Epithelial cell of prostate (primary cell): ENCODE data around the gene KCTD19.

Source experiments
- DNase-seq: peaks from one replicate; pipeline ENCODE4 v3.0.0-alpha.2; 2011; ENCODE audit warnings: low read depth, low spot score
- H3K27ac ChIP-seq: fragments of 450-650 bp; 2 replicates; pipeline ENCODE4 v1.5.1; 2017; ENCODE audit warnings: mild to moderate bottlenecking

KCTD19 gene

GRCh38 chr16:67284699-67285646 lies 41.6 kb downstream of the KCTD19 start:
- H3K27ac ChIP-seq, result no peak overlapping the region
- no peak for DNase-seq

- no peak for DNase-seq
- H3K27ac ChIP-seq, result no peak overlapping the region
These were observed 42.5 kb downstream of the KCTD19 start for GRCh38 chr16:67283826-67284555.

GRCh38 chr16:67283039-67283825 lies 43.3 kb downstream of the KCTD19 start:
- DNase-seq, result no peak
- H3K27ac ChIP-seq, result no peak overlapping the region

GRCh38 chr16:67282447-67282805 lies 44.1 kb downstream of the KCTD19 start:
- DNase-seq, result no peak
- no peak overlapping the region for H3K27ac ChIP-seq

GRCh38 chr16:67281536-67282446 lies 44.8 kb downstream of the KCTD19 start:
- no peak overlapping the region for H3K27ac ChIP-seq
- no peak for DNase-seq

- no peak for DNase-seq
- H3K27ac ChIP-seq, result no peak overlapping the region
These were observed 46.2 kb downstream of the KCTD19 start for GRCh38 chr16:67280090-67281015.

- peak within 1 kb of the TSS; percentile 87 for H3K27ac ChIP-seq
- no peak for DNase-seq
These were observed 47.0 kb downstream of the KCTD19 start, which contains the start of gene PLEKHG4 for GRCh38 chr16:67279296-67280089. Gene PLEKHG4 (plus strand): TSS chr16:67279532. CDS start chr16:67280045, 513 bp downstream.

GRCh38 chr16:67278773-67279295 lies 47.7 kb downstream of the KCTD19 start:
- H3K27ac ChIP-seq, result peak overlapping the region; percentile 87

GRCh38 chr16:67277999-67278772 lies 48.4 kb downstream of the KCTD19 start:
- H3K27ac ChIP-seq, result peak overlapping the region; percentile 87
- DNase-seq, result no peak

More at GRCh38 chr16:67278773-67279295, 47.7 kb downstream of the KCTD19 start:
- no peak for DNase-seq

- H3K27ac ChIP-seq, result peak overlapping the region; percentile 87
- peak; percentile 88 for DNase-seq
These were observed 49.1 kb downstream of the KCTD19 start for GRCh38 chr16:67277294-67277998.

GRCh38 chr16:67275321-67275720 lies 51.2 kb downstream of the KCTD19 start:
- H3K27ac ChIP-seq, result no peak overlapping the region
- DNase-seq, result no peak

GRCh38 chr16:67271446-67271845 lies 55.1 kb downstream of the KCTD19 start:
- no peak for DNase-seq

GRCh38 chr16:67270931-67271338 lies 55.6 kb downstream of the KCTD19 start:
- no peak for DNase-seq
- no peak overlapping the region for H3K27ac ChIP-seq

More at GRCh38 chr16:67271446-67271845, 55.1 kb downstream of the KCTD19 start:
- H3K27ac ChIP-seq, result no peak overlapping the region

- no peak for DNase-seq
- H3K27ac ChIP-seq, result no peak overlapping the region
These were observed 56.8 kb downstream of the KCTD19 start for GRCh38 chr16:67269766-67270165.

GRCh38 chr16:67268136-67268579 lies 58.4 kb downstream of the KCTD19 start:
- no peak overlapping the region for H3K27ac ChIP-seq
- no peak for DNase-seq

- DNase-seq, result no peak
- H3K27ac ChIP-seq, result no peak overlapping the region
These were observed 60.7 kb downstream of the KCTD19 start for GRCh38 chr16:67265834-67266233.
